Keratinocyte (primary cell): Measurements from ENCODE around the gene RBM19. TPM values are rescaled to one million over a fixed set of nuclear protein-coding genes. Genes with fewer than 3 reads are reported as not detected.
"Not testable (repeated sequence)": the region's sequence is repeated elsewhere in the genome, so short reads cannot be mapped to it uniquely, and the experiment has no call there.

Source experiments
- DNase-seq: peaks from one replicate; pipeline ENCODE4 v3.0.0-alpha.2; 2011; ENCODE audit warnings: low read depth, missing footprints, low spot score
- FAIRE-seq: peaks from 2 replicates; lab custom pipeline; 2011; peaks lifted over from hg19 to GRCh38; lab: Jason Lieb, UNC
- H2AFZ ChIP-seq: 2 replicates; pipeline ENCODE4 v1.6.0; 2012; ENCODE audit warnings: low read length, control low read depth, inconsistent platforms; ENCODE audit not compliant: control insufficient read depth
- H3K27ac ChIP-seq: 2 replicates; pipeline ENCODE4 v1.5.1; 2011; ENCODE audit warnings: low read length; ENCODE audit not compliant: control insufficient read depth, insufficient read depth
- H3K27me3 ChIP-seq: 3 replicates; pipeline ENCODE4 v1.6.0; 2011; ENCODE audit warnings: low read length; ENCODE audit not compliant: control insufficient read depth, insufficient read depth; ENCODE audit errors: extremely low read depth
- H3K36me3 ChIP-seq, 2 experiments: 2 replicates in 1 of 2; 3 replicates in 1 of 2; pipeline ENCODE4 v1.5.1; 2011; ENCODE audit warnings: low read length in 2 of 2, mild to moderate bottlenecking in 1 of 2; ENCODE audit not compliant: control insufficient read depth in 2 of 2, insufficient read depth in 2 of 2; ENCODE audit errors: extremely low read depth in 1 of 2
- H3K4me1 ChIP-seq: 3 replicates; pipeline ENCODE4 v1.5.1; 2011; ENCODE audit warnings: low read length; ENCODE audit not compliant: control insufficient read depth, insufficient read depth; ENCODE audit errors: extremely low read depth
- H3K4me2 ChIP-seq: 3 replicates; pipeline ENCODE4 v1.6.0; 2011; ENCODE audit warnings: low read depth, low read length; ENCODE audit not compliant: control insufficient read depth, insufficient read depth; ENCODE audit errors: extremely low read depth
- H3K4me3 ChIP-seq, 3 experiments: fragments of 200-600 bp in 1 of 3; sonication (generic) in 1 of 3; 2 replicates in 2 of 3; 3 replicates in 1 of 3; pipeline ENCODE4 v1.5.1; 2011 to 2016; ENCODE audit warnings: low read length in 3 of 3, mild to moderate bottlenecking in 3 of 3, control low read depth in 2 of 3, inconsistent platforms in 1 of 3, low read depth in 1 of 3, mixed read lengths in 1 of 3, mixed run types in 1 of 3, moderate library complexity in 1 of 3; ENCODE audit not compliant: control insufficient read depth in 2 of 3, insufficient read depth in 2 of 3; ENCODE audit errors: extremely low read depth in 1 of 3
- H3K79me2 ChIP-seq: 2 replicates; pipeline ENCODE4 v1.6.0; 2012; ENCODE audit warnings: low read length; ENCODE audit not compliant: control insufficient read depth, insufficient read depth
- H3K9ac ChIP-seq: 3 replicates; pipeline ENCODE4 v1.6.0; 2011; ENCODE audit warnings: low read length; ENCODE audit not compliant: control insufficient read depth, insufficient read depth; ENCODE audit errors: extremely low read depth
- H3K9me1 ChIP-seq: 3 replicates; pipeline ENCODE4 v1.6.0; 2011; ENCODE audit warnings: low read length; ENCODE audit not compliant: control insufficient read depth, insufficient read depth; ENCODE audit errors: extremely low read depth
- H3K9me3 ChIP-seq: 2 replicates; pipeline ENCODE4 v1.5.1; 2012; ENCODE audit warnings: low read depth, low read length; ENCODE audit not compliant: control insufficient read depth
- H4K20me1 ChIP-seq: 3 replicates; pipeline ENCODE4 v1.6.0; 2011; ENCODE audit warnings: low read length; ENCODE audit not compliant: control insufficient read depth, insufficient read depth; ENCODE audit errors: extremely low read depth
- EZH2 ChIP-seq: IDR thresholded peaks from one replicate; pipeline ENCODE4 v1.6.1; 2012; ENCODE audit warnings: inconsistent platforms, mild to moderate bottlenecking, low read length, moderate library complexity
- dilution Hi-C: fragments of 300-500 bp; cut with MboI; formaldehyde crosslinking; loops from one replicate; pipeline ENCODE4 v1.7.0; 2020; ENCODE audit warnings: low sequenced_read_pairs; ENCODE audit not compliant: extremely low pct_ligation_motif_present
- polyA plus RNA-seq, 5 experiments: library from polyadenylated mRNA; depleted of rRNA in 3 of 5; stranded (reverse) in 3 of 5; stranded (forward) in 1 of 5; unstranded in 1 of 5; fragments of >200 nt; gene quantifications; 1 replicate in 1 of 5; 2 replicates in 3 of 5; 3 replicates in 1 of 5; pipeline versions ENCODE4 v1.2.1 to v1.2.3, GENCODE V29; 2011 to 2012; ENCODE audit warnings: missing spikeins in 2 of 5, low read depth in 1 of 5, low replicate concordance in 1 of 5
- TF ChIP-seq, protein P1 (sequence below), 3 experiments: IDR thresholded peaks in 1 of 3; conservative IDR thresholded peaks in 1 of 3; optimal IDR thresholded peaks in 1 of 3; 2 replicates in 2 of 3; 3 replicates in 1 of 3; pipeline versions ENCODE3 to v1.5.1; 2011; ENCODE audit warnings: low read length in 3 of 3, mild to moderate bottlenecking in 3 of 3, moderate library complexity in 2 of 3, control low read depth in 1 of 3, inconsistent platforms in 1 of 3; ENCODE audit not compliant: insufficient read depth in 2 of 3; ENCODE audit errors: extremely low read depth in 1 of 3

The RBM19 gene
- polyA plus RNA-seq, 1 donor (not counting 4 experiments of a cell fraction or from before 2014, with no cell fraction given), result 14.6 TPM

DNA sequence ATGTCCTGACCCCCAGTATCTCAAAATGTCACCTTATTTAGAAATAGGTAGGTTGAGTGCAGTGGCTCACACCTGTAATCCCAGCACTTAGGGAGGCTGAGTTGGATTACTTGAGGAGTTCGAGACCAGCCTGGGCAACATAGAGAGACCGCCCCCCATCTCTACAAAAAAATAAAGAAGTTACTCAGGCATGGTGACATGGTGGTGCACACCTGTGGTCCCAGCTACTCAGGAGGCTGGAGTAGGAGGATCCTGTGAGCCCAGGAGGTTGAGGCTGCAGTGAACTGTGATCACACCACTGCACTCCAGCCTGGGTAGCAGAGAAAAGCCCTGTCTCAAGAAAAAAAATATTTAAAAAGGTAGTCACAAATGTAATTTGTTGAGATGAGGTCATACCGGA, 27.9 kb upstream of the RBM19 start:
- Histone ChIP-seq H3K36me3 (no peaks in the 10 kb centered on the region), H3K4me1 (no peaks in the 10 kb centered on the region), H3K4me3 (no peak overlapping the region), H3K4me2 (no peak overlapping the region), H3K27me3 (no peaks in the 10 kb centered on the region), H3K79me2 (no peaks in the 10 kb centered on the region), H4K20me1 (no peaks in the 10 kb centered on the region), H3K9ac (no peak overlapping the region), H3K27ac (no peak overlapping the region), H3K9me1 (no peaks in the 10 kb centered on the region), H3K9me3 (no peaks in the 10 kb centered on the region), H2AFZ (no peak overlapping the region)
- DNase-seq (no peak), FAIRE-seq (no peak)
- no peak for TF ChIP-seq EZH2
- TF ChIP-seq, protein P1, sequence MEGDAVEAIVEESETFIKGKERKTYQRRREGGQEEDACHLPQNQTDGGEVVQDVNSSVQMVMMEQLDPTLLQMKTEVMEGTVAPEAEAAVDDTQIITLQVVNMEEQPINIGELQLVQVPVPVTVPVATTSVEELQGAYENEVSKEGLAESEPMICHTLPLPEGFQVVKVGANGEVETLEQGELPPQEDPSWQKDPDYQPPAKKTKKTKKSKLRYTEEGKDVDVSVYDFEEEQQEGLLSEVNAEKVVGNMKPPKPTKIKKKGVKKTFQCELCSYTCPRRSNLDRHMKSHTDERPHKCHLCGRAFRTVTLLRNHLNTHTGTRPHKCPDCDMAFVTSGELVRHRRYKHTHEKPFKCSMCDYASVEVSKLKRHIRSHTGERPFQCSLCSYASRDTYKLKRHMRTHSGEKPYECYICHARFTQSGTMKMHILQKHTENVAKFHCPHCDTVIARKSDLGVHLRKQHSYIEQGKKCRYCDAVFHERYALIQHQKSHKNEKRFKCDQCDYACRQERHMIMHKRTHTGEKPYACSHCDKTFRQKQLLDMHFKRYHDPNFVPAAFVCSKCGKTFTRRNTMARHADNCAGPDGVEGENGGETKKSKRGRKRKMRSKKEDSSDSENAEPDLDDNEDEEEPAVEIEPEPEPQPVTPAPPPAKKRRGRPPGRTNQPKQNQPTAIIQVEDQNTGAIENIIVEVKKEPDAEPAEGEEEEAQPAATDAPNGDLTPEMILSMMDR (optimal IDR thresholded peaks at IDR 0.05 in 1 of 3, IDR thresholded peaks at IDR 0.05 in 1 of 3, conservative IDR thresholded peaks at IDR 0.05 in 1 of 3; ENCODE audit: extremely low read depth in 1 of 3, insufficient read depth in 2 of 3, low read length in 3 of 3), result no peak
- dilution Hi-C loops, result no loop called here

DNA sequence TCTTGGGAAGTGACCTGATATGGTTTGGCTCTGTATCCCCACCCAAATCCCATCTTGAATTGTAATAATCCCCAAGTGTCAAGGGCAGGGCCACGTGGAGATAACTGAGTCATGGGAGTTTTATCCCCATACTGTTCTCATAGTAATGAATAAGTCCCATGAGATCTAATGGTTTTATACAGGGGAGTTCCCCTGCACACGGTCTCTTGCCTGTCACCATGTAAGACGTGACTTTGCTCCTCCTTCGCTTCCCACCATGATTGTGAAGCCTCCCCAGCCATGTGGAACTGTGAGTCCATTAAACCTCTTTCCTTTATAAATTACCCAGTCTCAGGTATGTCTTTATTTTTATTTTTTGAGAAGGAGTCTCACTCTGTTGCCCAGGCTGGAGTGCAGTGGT, 26.6 kb upstream of the RBM19 start:
- FAIRE-seq, H3K9ac ChIP-seq, H3K27me3 ChIP-seq, H2AFZ ChIP-seq, H3K9me3 ChIP-seq, H3K4me2 ChIP-seq, H3K9me1 ChIP-seq, H3K4me1 ChIP-seq, dilution Hi-C loops, H4K20me1 ChIP-seq, H3K4me3 ChIP-seq, DNase-seq, H3K79me2 ChIP-seq, H3K27ac ChIP-seq, H3K36me3 ChIP-seq: not testable (repeated sequence)
